ENCODE results near the gene GALNT7. TPM values are rescaled to one million over a fixed set of nuclear protein-coding genes. Genes with fewer than 3 reads are reported as not detected.

GALNT7 gene
- total RNA-seq, 1 experiment from 2014 or later, result 15.4 TPM

GRCh38 chr4:173231916-173232315 is 63.3 kb downstream of the GALNT7 start:
- no peak for DNase-seq (ENCODE audit: low spot score)

- no peak for DNase-seq (ENCODE audit: low spot score)
These were observed 65.2 kb downstream of the GALNT7 start for GRCh38 chr4:173233857-173234256.

- DNase-seq (ENCODE audit: low spot score), result no peak
These were observed 66.4 kb downstream of the GALNT7 start for GRCh38 chr4:173235050-173235449.

- DNase-seq (ENCODE audit: low spot score), result no peak
These were observed 67.7 kb downstream of the GALNT7 start for GRCh38 chr4:173236301-173236700.

- no peak for DNase-seq (ENCODE audit: low spot score)
These were observed 68.5 kb downstream of the GALNT7 start for GRCh38 chr4:173237152-173237551.

- no peak for DNase-seq (ENCODE audit: low spot score)
These were observed 69.2 kb downstream of the GALNT7 start for GRCh38 chr4:173237762-173238161.

GRCh38 chr4:173240696-173241095 is 72.1 kb downstream of the GALNT7 start:
- no peak for DNase-seq (ENCODE audit: low spot score)

GRCh38 chr4:173242466-173243250 is 74.0 kb downstream of the GALNT7 start:
- DNase-seq (ENCODE audit: low spot score), result no peak

GRCh38 chr4:173243321-173243720 is 74.7 kb downstream of the GALNT7 start:
- DNase-seq (ENCODE audit: low spot score), result no peak

GRCh38 chr4:173243917-173244658 is 75.5 kb downstream of the GALNT7 start:
- no peak for DNase-seq (ENCODE audit: low spot score)

GRCh38 chr4:173245952-173246351 is 77.3 kb downstream of the GALNT7 start:
- no peak for DNase-seq (ENCODE audit: low spot score)

- DNase-seq (ENCODE audit: low spot score), result no peak
These were observed 78.1 kb downstream of the GALNT7 start for GRCh38 chr4:173246719-173247118.

GRCh38 chr4:173247321-173247720 is 78.7 kb downstream of the GALNT7 start:
- no peak for DNase-seq (ENCODE audit: low spot score)

GRCh38 chr4:173248690-173249089 is 80.1 kb downstream of the GALNT7 start:
- DNase-seq (ENCODE audit: low spot score), result no peak

- peak; percentile 88 for DNase-seq (ENCODE audit: low spot score)
These were observed 83.7 kb downstream of the GALNT7 start for GRCh38 chr4:173252024-173252935.

- no peak for DNase-seq (ENCODE audit: low spot score)
These were observed 85.0 kb downstream of the GALNT7 start for GRCh38 chr4:173253561-173253960.

- DNase-seq (ENCODE audit: low spot score), result no peak
These were observed 86.0 kb downstream of the GALNT7 start for GRCh38 chr4:173254646-173255045.

- DNase-seq (ENCODE audit: low spot score), result no peak
These were observed 88.2 kb downstream of the GALNT7 start for GRCh38 chr4:173256825-173257224.

- peak; percentile 53 for DNase-seq (ENCODE audit: low spot score)
These were observed 89.4 kb downstream of the GALNT7 start for GRCh38 chr4:173257732-173258717.

- DNase-seq (ENCODE audit: low spot score), result no peak
These were observed 90.3 kb downstream of the GALNT7 start for GRCh38 chr4:173258866-173259265.

- no peak for DNase-seq (ENCODE audit: low spot score)
These were observed 90.7 kb downstream of the GALNT7 start for GRCh38 chr4:173259310-173259709.

Measured in HT-29 (cell line).